SHP77 treated with DMSO at 0.1 percent for 48 hours (cell line): ENCODE results near the gene TP63.

Experiments used
- DNase-seq: peaks from one replicate; lab custom pipeline; 2025; lab: John Stamatoyannopoulos, UW

Gene TP63

GRCh38 chr3:189684317-189684716 is 53.1 kb downstream of the TP63 start:
- DNase-seq: no peak

GRCh38 chr3:189685291-189685690 is 54.1 kb downstream of the TP63 start:
- no peak for DNase-seq

- no peak for DNase-seq
Measured at GRCh38 chr3:189685860-189686259, 54.7 kb downstream of the TP63 start.

GRCh38 chr3:189687475-189687874 is 56.3 kb downstream of the TP63 start:
- no peak for DNase-seq

GRCh38 chr3:189688262-189688661 is 57.1 kb downstream of the TP63 start:
- no peak for DNase-seq

GRCh38 chr3:189689625-189690024 is 58.4 kb downstream of the TP63 start:
- no peak for DNase-seq

GRCh38 chr3:189690237-189690636 is 59.0 kb downstream of the TP63 start:
- no peak for DNase-seq

GRCh38 chr3:189690672-189691071 is 59.5 kb downstream of the TP63 start:
- no peak for DNase-seq

GRCh38 chr3:189695400-189695799 is 64.2 kb downstream of the TP63 start:
- no peak for DNase-seq

GRCh38 chr3:189698811-189699210 is 67.6 kb downstream of the TP63 start:
- DNase-seq: no peak

- no peak for DNase-seq
Measured at GRCh38 chr3:189699885-189700284, 68.7 kb downstream of the TP63 start.

- DNase-seq: no peak
Measured at GRCh38 chr3:189702066-189702646, 71.0 kb downstream of the TP63 start.

- DNase-seq: no peak
Measured at GRCh38 chr3:189703865-189704264, 72.7 kb downstream of the TP63 start.

- no peak for DNase-seq
Measured at GRCh38 chr3:189708375-189708774, 77.2 kb downstream of the TP63 start.

- DNase-seq: no peak
Measured at GRCh38 chr3:189710620-189711402, 79.6 kb downstream of the TP63 start.

- peak; percentile 88 for DNase-seq
Measured at GRCh38 chr3:189712906-189713483, 81.8 kb downstream of the TP63 start.

GRCh38 chr3:189714991-189715961 is 84.1 kb downstream of the TP63 start:
- no peak for DNase-seq

GRCh38 chr3:189718215-189718614 is 87.0 kb downstream of the TP63 start:
- no peak for DNase-seq

GRCh38 chr3:189720736-189721417 is 89.7 kb downstream of the TP63 start:
- no peak for DNase-seq

GRCh38 chr3:189721873-189722665 is 90.9 kb downstream of the TP63 start:
- DNase-seq: no peak

- no peak for DNase-seq
Measured at GRCh38 chr3:189724356-189724755, 93.2 kb downstream of the TP63 start.
